Measurements from ENCODE around the gene GNG8. TPM values are rescaled to one million over a fixed set of nuclear protein-coding genes. Genes with fewer than 3 reads are reported as not detected.
A peak's percentile ranks its signal among the peaks of the same experiment; 100 is the strongest.

The GNG8 gene
- total and polyA plus RNA-seq, 7 donors, result not detected

- DNase-seq, result peak; percentile 60
- peaks cover 0 to 18% (median 12%) of the 10 kb centered on the region in 4 donors for H3K4me1 ChIP-seq
- whole genome bisulfite sequencing, 2 donors, result 76 to 83% methylated on average over 30 of the region's 30 CpGs
- H3K27ac ChIP-seq, result no peak overlapping the region
- intact Hi-C loops (cut with DNase I), result loop anchor here (10.0 kb wide), 1 partner anchor 245 kb away; the partner anchor contains the start of gene AP2S1
- no peaks in the 10 kb centered on the region for H3K9me3 ChIP-seq
- H3K36me3 ChIP-seq, result peaks cover 26 to 49% (median 45%) of the 10 kb centered on the region in 4 donors
- H3K27me3 ChIP-seq, result no peaks in the 10 kb centered on the region
- H3K4me3 ChIP-seq, result no peak overlapping the region
- TF ChIP-seq POLR2A (IDR thresholded peaks at IDR 0.05) (no peak), CTCF (IDR thresholded peaks at IDR 0.05) (no peak), EP300 (IDR thresholded peaks at IDR 0.05) (no peak), POLR2AphosphoS5 (IDR thresholded peaks at IDR 0.05) (no peak)
These were observed 26.2 kb downstream of the GNG8 start for GRCh38 chr19:46609511-46610412.

GRCh38 chr19:46608581-46609345 is 27.2 kb downstream of the GNG8 start:
- WGBS, 2 donors, result 93 to 96% methylated on average over 27 of the region's 27 CpGs
- H3K4me3 ChIP-seq, result no peak overlapping the region
- H3K36me3 ChIP-seq, result peaks cover 26 to 49% (median 45%) of the 10 kb centered on the region in 4 donors
- H3K27me3 ChIP-seq, result no peaks in the 10 kb centered on the region
- peaks cover 0 to 24% (median 20%) of the 10 kb centered on the region in 4 donors for H3K4me1 ChIP-seq
- no peaks in the 10 kb centered on the region for H3K9me3 ChIP-seq
- DNase-seq, result peak; percentile 58
- intact Hi-C loops (cut with DNase I), result loop anchor here (10.0 kb wide), 1 partner anchor 246 kb away; the partner anchor contains the start of gene AP2S1
- H3K27ac ChIP-seq, result no peak overlapping the region
- no peak for TF ChIP-seq EP300 (IDR thresholded peaks at IDR 0.05)
- no peak for TF ChIP-seq POLR2A (IDR thresholded peaks at IDR 0.05)
- no peak for TF ChIP-seq POLR2AphosphoS5 (IDR thresholded peaks at IDR 0.05)
- TF ChIP-seq CTCF (IDR thresholded peaks at IDR 0.05), result no peak

GRCh38 chr19:46608178-46608577 is 27.8 kb downstream of the GNG8 start:
- Histone ChIP-seq H3K9me3 (no peaks in the 10 kb centered on the region), H3K4me3 (no peak overlapping the region), H3K27ac (no peak overlapping the region), H3K27me3 (no peaks in the 10 kb centered on the region), H3K4me1 (peaks cover 0 to 30% (median 26%) of the 10 kb centered on the region in 4 donors), H3K36me3 (peaks cover 26 to 49% (median 45%) of the 10 kb centered on the region in 4 donors)
- WGBS, 2 donors, result 95% methylated on average over 9 of the region's 9 CpGs
- no peak for TF ChIP-seq POLR2A (IDR thresholded peaks at IDR 0.05)
- no peak for TF ChIP-seq EP300 (IDR thresholded peaks at IDR 0.05)
- no peak for TF ChIP-seq POLR2AphosphoS5 (IDR thresholded peaks at IDR 0.05)
- no peak for TF ChIP-seq CTCF (IDR thresholded peaks at IDR 0.05)
- intact Hi-C loops (cut with DNase I), result loop anchor here (10.0 kb wide), 1 partner anchor 247 kb away; the partner anchor contains the start of gene AP2S1
- DNase-seq, result no peak

GRCh38 chr19:46607448-46607841 is 28.6 kb downstream of the GNG8 start:
- no peak overlapping the region for H3K4me3 ChIP-seq
- H3K9me3 ChIP-seq, result no peaks in the 10 kb centered on the region
- peaks cover 26 to 49% (median 45%) of the 10 kb centered on the region in 4 donors for H3K36me3 ChIP-seq
- no peak for TF ChIP-seq CTCF (IDR thresholded peaks at IDR 0.05)
- no peak for TF ChIP-seq POLR2AphosphoS5 (IDR thresholded peaks at IDR 0.05)
- TF ChIP-seq EP300 (IDR thresholded peaks at IDR 0.05), result no peak
- no peak for TF ChIP-seq POLR2A (IDR thresholded peaks at IDR 0.05)
- no peaks in the 10 kb centered on the region for H3K27me3 ChIP-seq
- no peak overlapping the region for H3K27ac ChIP-seq
- H3K4me1 ChIP-seq, result peaks cover 0 to 37% (median 33%) of the 10 kb centered on the region in 4 donors
- 88 to 89% methylated on average over 12 of the region's 12 CpGs for WGBS, 2 donors
- peak; percentile 62 for DNase-seq
- intact Hi-C loops (cut with DNase I), result loop anchor here (10.0 kb wide), 1 partner anchor 247 kb away; the partner anchor contains the start of gene AP2S1
